ENCODE data around the gene DEPDC1B.

DNA sequence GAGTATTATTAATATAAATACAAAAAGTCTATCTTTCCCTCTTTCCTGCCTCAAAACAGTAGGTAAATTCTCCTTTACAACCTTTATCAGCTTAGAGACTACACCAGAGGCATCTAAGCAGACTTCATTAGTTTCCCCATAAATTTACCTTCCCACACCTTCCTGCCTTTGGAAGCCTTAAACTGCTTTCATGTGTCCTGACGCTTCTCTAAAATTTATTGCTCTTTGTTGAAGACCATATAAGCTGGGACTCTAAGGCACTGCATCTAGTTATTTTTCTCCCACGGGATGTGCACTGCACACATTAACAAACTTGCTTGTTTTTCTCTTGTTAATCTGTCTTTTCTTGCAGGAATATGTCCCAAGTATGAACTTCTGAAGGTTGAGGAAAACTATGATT lies 51.8 kb downstream of the DEPDC1B start:
- no peak for TF ChIP-seq RAD21 (IDR thresholded peaks at IDR 0.05 in 1 of 2, conservative IDR thresholded peaks at IDR 0.05 in 1 of 2; ENCODE audit: low read depth in 2 of 2, low read length in 2 of 2)
- TF ChIP-seq EP300 (IDR thresholded peaks at IDR 0.05; ENCODE audit: borderline replicate concordance in 1 of 2, low read depth in 2 of 2, low read length in 2 of 2): no peak
- TF ChIP-seq, protein P1, sequence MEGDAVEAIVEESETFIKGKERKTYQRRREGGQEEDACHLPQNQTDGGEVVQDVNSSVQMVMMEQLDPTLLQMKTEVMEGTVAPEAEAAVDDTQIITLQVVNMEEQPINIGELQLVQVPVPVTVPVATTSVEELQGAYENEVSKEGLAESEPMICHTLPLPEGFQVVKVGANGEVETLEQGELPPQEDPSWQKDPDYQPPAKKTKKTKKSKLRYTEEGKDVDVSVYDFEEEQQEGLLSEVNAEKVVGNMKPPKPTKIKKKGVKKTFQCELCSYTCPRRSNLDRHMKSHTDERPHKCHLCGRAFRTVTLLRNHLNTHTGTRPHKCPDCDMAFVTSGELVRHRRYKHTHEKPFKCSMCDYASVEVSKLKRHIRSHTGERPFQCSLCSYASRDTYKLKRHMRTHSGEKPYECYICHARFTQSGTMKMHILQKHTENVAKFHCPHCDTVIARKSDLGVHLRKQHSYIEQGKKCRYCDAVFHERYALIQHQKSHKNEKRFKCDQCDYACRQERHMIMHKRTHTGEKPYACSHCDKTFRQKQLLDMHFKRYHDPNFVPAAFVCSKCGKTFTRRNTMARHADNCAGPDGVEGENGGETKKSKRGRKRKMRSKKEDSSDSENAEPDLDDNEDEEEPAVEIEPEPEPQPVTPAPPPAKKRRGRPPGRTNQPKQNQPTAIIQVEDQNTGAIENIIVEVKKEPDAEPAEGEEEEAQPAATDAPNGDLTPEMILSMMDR (IDR thresholded peaks at IDR 0.05; ENCODE audit: control extremely low read depth in 1 of 3, insufficient read depth in 1 of 3, low read depth in 1 of 3, low read length in 3 of 3): no peak
- no peak for TF ChIP-seq POLR2A (IDR thresholded peaks at IDR 0.05; ENCODE audit: control extremely low read depth in 1 of 2, low read depth in 2 of 2, low read length in 2 of 2)
- no peak for TF ChIP-seq MAFK (IDR thresholded peaks at IDR 0.05; ENCODE audit: low read depth, low read length)
- TF ChIP-seq TEAD4 (IDR thresholded peaks at IDR 0.05; ENCODE audit: low read depth, low read length): no peak

Measured in H1 (cell line).